Epidermal melanocyte (primary cell): ENCODE results near the gene DMRTC2.

Source experiments
- DNase-seq: peaks from one replicate; pipeline ENCODE4 v3.0.0; 2011; ENCODE audit warnings: low spot score; ENCODE audit not compliant: insufficient read length

The DMRTC2 gene

DNA sequence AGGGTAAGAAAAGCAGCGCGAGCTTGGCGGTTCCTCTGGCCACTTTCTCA is at the start of gene DMRTC2:
Gene DMRTC2, plus strand, starts transcription at position 42 of the 50 bp plus-strand sequence. CDS start 2,387 bp downstream, outside the sequence.
- DNase-seq: no peak

GRCh38 chr19:41796362-41796761 is 48.5 kb upstream of the DMRTC2 start, which contains the start of gene CEACAM3:
TSS of gene CEACAM3 (plus strand) at chr19:41796587. CDS start at chr19:41796678, 91 bp downstream.
- DNase-seq: no peak

- no peak for DNase-seq
Measured at GRCh38 chr19:41796901-41797300, 47.9 kb upstream of the DMRTC2 start.

GRCh38 chr19:41799444-41800000 is 45.3 kb upstream of the DMRTC2 start:
- no peak for DNase-seq

GRCh38 chr19:41801031-41801430 is 43.8 kb upstream of the DMRTC2 start:
- no peak for DNase-seq

DNA sequence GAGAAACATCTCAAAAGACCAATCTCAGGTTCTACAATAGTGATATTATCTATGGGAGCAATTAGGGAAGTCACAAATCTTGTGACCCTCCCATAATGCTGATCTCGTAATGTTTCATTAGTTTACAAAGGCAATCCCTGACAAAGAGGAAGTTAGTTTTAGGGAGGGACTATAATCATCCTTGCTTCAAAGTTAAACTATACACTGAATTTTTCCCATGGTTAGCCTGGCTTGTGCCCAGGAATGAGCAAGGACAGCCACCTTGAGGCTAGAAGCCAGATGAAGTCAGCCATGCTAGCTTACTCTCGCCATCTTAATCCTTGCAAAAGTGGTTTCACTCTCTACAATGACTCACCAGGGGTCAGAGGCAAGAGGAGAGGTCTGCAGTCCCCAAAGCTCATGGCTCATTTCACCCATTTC is 43.0 kb upstream of the DMRTC2 start:
- no peak for DNase-seq

DNA sequence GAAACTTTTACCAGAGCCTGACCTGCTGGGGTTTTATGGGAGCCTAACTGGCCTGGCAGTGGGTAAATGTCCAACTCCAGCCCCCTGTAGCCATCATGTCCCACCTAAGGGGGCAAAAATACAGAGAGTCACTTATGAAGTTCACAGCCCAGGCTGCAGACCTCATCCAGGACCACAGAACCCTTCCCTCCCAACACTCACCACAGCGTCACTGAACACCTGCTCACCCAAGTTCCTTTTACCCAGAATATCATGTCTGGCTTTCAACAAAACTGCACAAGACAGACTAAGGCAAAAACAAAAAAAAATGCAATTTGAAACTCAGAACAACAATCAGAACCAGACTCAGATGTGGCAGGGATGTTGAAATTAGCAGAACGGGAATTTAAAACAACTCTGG is 42.1 kb upstream of the DMRTC2 start:
- DNase-seq: no peak

- DNase-seq: no peak
Measured at GRCh38 chr19:41804336-41804735, 40.5 kb upstream of the DMRTC2 start.

- DNase-seq: no peak
Measured at GRCh38 chr19:41807176-41807575, 37.7 kb upstream of the DMRTC2 start.

- DNase-seq: no peak
Measured at GRCh38 chr19:41808663-41809566, 35.9 kb upstream of the DMRTC2 start.

GRCh38 chr19:41810301-41810700 is 34.5 kb upstream of the DMRTC2 start:
- no peak for DNase-seq

- no peak for DNase-seq
Measured at GRCh38 chr19:41811036-41811435, 33.8 kb upstream of the DMRTC2 start.

- DNase-seq: no peak
Measured at GRCh38 chr19:41811981-41812380, 32.9 kb upstream of the DMRTC2 start.

GRCh38 chr19:41813911-41814310 is 30.9 kb upstream of the DMRTC2 start:
- no peak for DNase-seq

GRCh38 chr19:41815301-41815700 is 29.5 kb upstream of the DMRTC2 start:
- no peak for DNase-seq

DNA sequence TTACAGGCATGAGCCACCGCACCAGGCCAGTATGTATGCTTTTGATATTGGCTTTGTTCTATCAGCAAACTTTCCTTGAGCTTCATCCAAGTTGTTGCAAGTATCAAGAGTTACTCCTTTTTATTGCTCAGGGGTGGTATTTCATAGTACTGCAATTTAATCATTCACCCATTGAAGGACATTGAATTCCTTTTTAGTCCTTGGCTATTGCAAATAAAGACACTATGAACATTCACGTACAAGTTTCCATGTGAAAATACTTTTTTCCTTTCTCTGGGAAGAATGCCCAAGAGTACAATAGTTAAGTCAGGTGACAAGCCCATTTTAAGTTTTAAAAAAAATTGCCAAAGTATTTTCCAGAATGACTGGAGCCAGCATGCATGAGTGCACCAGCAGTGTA is 28.1 kb upstream of the DMRTC2 start:
- DNase-seq: no peak

- DNase-seq: no peak
Measured at GRCh38 chr19:41821003-41821735, 23.7 kb upstream of the DMRTC2 start.

- no peak for DNase-seq
Measured at GRCh38 chr19:41837981-41838708, 6.7 kb upstream of the DMRTC2 start.

GRCh38 chr19:41839211-41839610 is 5.6 kb upstream of the DMRTC2 start:
- no peak for DNase-seq

DNA sequence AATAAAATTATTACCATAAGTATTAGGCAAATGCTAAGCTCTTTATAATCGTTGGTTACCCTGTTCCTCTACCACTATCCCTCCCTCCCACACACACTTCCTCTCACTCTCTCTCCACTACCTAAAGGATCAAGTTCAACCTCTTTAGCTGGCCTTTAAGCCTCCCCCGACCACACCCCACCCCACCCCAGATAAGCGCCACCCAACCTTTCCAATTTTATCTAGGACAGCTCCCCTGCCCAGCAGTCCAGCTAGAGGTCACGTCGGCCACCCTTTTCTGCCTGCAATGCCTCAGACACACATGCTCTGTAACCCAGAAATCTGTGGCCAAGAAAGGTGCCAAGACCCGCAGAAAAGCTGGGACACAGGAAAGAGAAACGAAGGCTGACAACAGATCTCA is 1.5 kb upstream of the DMRTC2 start:
- no peak for DNase-seq

DNA sequence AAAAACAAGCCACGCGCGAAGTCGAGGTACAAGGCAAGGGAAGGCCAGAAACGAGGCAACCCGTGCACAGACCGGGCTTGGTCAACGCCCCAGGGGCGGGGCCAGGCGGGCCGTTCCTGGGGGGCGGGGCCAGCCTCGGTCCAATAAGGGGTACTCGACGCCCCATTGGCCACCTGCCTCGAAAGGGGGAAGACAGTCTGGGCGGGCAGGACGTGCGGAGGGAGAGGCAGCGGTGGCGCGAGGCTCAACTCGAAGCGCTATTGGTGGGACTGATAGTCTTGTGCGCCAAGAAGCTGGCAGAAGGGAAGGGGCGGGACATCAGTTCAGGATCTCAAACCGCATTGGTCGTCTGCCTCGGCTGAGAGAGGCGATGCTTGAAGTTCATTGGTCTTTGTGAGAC is 241 bp upstream of the DMRTC2 start, which contains the start of gene LYPD4:
Gene LYPD4, minus strand, starts transcription at position 83 of the 400 bp plus-strand sequence. CDS start 5,398 bp downstream, outside the sequence.
- no peak for DNase-seq

DNA sequence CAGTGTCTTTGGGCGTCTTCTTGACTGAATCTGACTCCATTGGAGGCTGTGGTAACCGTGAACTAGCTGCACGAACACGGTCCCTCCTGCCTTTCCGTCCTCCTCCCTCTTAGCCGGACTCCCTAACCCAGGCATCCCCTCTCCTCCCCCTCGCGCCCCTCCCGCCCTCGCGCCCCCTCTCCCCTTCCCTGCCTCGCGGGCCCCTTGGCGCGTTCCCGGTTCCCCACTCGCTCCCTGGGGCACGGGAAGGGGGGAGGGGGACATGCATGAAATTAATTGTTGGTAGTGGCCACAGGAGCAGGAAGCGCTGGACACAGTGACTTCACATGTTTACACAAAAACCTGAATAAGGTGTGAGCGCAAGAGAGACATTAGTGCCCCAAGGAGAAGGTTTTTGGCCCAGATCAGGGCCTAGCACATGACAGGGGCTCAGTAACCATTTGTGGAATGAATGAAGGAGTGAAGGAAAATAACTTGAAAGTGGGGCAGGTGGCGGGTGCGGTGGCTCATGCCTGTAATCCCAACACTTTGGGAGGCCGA is 279 bp downstream of the DMRTC2 start:
- DNase-seq: no peak
